Stimulated activated CD8-positive, alpha-beta memory T cell treated with anti-CD3 and anti-CD28 coated beads, Interleukin-2, amount 100 ng/mL, for 48 hours (primary cell): ENCODE data around the gene TYW1.
"Not testable (repeated sequence)": the region's sequence is repeated elsewhere in the genome, so short reads cannot be mapped to it uniquely, and the experiment has no call there.

Experiments used
- DNase-seq, 2 donors: peaks; one replicate each; pipeline ENCODE4 v3.0.0-alpha.2; 2020; ENCODE audit warnings: low read depth in 2 of 2

TYW1 gene

GRCh38 chr7:66995050-66995776 lies 1.4 kb upstream of the TYW1 start, which contains the start of gene SBDS:
Gene SBDS (minus strand): TSS chr7:66995586. CDS start chr7:66995417, 169 bp downstream.
- peak; percentile 80 to 83 for DNase-seq

GRCh38 chr7:67000601-67001258 lies 4.1 kb downstream of the TYW1 start:
- DNase-seq, result not testable (repeated sequence)

GRCh38 chr7:67004145-67004544 lies 7.5 kb downstream of the TYW1 start:
- not testable (repeated sequence) for DNase-seq

GRCh38 chr7:67006965-67007364 lies 10.3 kb downstream of the TYW1 start:
- no peak for DNase-seq

- DNase-seq, result no peak
Observed at GRCh38 chr7:67008260-67008659, 11.6 kb downstream of the TYW1 start.

- not testable (repeated sequence) for DNase-seq
Observed at GRCh38 chr7:67009677-67010076, 13.0 kb downstream of the TYW1 start.

- DNase-seq, result not testable (repeated sequence)
Observed at GRCh38 chr7:67014076-67014622, 17.5 kb downstream of the TYW1 start.

GRCh38 chr7:67017971-67018370 lies 21.3 kb downstream of the TYW1 start:
- DNase-seq, result not testable (repeated sequence)

- no peak for DNase-seq
Observed at GRCh38 chr7:67018940-67019339, 22.3 kb downstream of the TYW1 start.

GRCh38 chr7:67019562-67020390 lies 23.1 kb downstream of the TYW1 start:
- no peak for DNase-seq

- DNase-seq, result no peak
Observed at GRCh38 chr7:67021260-67021659, 24.6 kb downstream of the TYW1 start.

GRCh38 chr7:67022511-67022910 lies 25.9 kb downstream of the TYW1 start:
- DNase-seq, result no peak

GRCh38 chr7:67025459-67025858 lies 28.8 kb downstream of the TYW1 start:
- not testable (repeated sequence) for DNase-seq

GRCh38 chr7:67031685-67032084 lies 35.1 kb downstream of the TYW1 start:
- not testable (repeated sequence) for DNase-seq

- DNase-seq, result no peak
Observed at GRCh38 chr7:67033251-67033650, 36.6 kb downstream of the TYW1 start.

GRCh38 chr7:67036432-67037395 lies 40.1 kb downstream of the TYW1 start:
- DNase-seq, result not testable (repeated sequence)

GRCh38 chr7:67040832-67041231 lies 44.2 kb downstream of the TYW1 start:
- not testable (repeated sequence) for DNase-seq

GRCh38 chr7:67042781-67043558 lies 46.3 kb downstream of the TYW1 start:
- not testable (repeated sequence) for DNase-seq

GRCh38 chr7:67043559-67043930 lies 46.9 kb downstream of the TYW1 start:
- DNase-seq, result not testable (repeated sequence)

- DNase-seq, result no peak
Observed at GRCh38 chr7:67045496-67045995, 48.9 kb downstream of the TYW1 start.
